ENCODE measurements around the gene RIPPLY2.
"Not testable (repeated sequence)": the region's sequence is repeated elsewhere in the genome, so short reads cannot be mapped to it uniquely, and the experiment has no call there.

RIPPLY2 gene, protein sequence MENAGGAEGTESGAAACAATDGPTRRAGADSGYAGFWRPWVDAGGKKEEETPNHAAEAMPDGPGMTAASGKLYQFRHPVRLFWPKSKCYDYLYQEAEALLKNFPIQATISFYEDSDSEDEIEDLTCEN

DNA sequence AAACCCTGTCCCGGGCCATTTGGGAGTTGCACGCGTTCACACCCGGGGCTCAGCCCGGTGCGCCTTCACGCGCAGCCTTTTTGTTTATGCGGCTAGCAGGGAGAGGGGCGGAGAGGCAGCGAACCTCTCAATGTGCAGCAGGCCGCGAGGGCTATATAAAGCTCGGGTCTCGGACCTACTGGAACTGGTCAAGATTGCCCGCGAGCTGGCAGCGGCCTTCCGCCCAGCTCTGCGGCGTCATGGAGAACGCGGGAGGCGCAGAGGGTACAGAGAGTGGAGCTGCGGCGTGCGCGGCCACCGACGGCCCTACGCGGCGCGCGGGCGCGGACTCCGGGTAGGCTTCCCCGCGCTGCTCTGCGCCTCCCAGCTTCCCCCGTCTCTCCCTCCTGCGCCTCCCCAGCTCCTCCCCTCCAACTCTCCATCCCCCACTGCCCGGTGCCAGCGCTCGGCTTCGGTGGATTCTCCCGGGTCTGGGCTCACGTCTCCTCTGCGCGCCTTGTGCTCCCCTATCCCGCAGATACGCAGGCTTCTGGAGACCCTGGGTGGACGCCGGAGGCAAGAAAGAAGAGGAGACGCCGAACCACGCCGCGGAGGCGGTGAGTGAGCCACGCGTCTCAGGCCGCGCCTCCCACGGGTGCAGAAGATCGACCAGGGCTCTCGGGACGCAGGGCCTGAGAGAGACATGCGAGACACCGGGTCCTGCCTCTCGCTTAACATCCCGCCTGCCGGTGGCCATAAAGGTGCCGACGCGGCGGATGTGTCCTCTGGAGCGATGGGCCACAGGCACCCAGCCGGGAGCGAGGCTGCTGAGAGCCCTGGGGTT lies at the start of gene RIPPLY2:
Gene RIPPLY2 (plus strand): TSS at position 183 of the 823 bp plus-strand sequence. CDS start 57 bp downstream, at position 240.
- DNase-seq (ENCODE audit: low spot score) = peak; percentile 5

DNA sequence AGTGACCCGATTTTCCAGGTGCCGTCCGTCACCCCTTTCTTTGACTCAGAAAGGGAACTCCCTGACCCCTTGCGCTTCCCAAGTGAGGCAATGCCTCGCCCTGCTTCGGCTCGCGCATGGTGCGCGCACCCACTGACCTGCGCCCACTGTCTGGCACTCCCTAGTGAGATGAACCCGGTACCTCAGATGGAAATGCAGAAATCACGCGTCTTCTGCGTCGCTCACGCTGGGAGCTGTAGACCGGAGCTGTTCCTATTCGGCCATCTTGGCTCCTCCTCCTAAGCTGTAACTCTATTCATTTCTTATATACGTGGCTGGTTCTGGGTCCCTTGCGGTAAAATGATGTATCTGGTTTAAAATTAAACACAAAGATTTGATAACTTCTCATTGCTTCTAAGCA lies 49.7 kb upstream of the RIPPLY2 start:
- not testable (repeated sequence) for DNase-seq (ENCODE audit: low spot score)

DNA sequence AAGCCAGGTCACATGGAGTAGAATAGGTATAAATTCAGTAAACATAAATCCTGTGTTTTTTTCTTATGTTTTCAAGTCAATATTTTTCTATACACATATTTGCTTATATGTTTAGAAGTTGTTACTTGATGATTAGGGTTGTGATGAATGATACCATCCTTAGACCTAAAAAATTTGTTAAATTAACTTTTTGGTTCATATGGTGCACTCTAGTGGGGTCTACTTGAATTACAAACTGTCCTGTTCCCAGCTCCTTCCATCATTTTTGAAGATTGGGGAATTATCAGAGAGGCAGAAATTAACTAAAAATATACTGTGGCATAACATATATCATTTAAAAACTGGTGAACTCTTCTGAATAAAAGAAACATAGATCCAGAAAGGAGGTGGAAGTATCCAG lies 48.3 kb upstream of the RIPPLY2 start:
- no peak for DNase-seq (ENCODE audit: low spot score)

DNA sequence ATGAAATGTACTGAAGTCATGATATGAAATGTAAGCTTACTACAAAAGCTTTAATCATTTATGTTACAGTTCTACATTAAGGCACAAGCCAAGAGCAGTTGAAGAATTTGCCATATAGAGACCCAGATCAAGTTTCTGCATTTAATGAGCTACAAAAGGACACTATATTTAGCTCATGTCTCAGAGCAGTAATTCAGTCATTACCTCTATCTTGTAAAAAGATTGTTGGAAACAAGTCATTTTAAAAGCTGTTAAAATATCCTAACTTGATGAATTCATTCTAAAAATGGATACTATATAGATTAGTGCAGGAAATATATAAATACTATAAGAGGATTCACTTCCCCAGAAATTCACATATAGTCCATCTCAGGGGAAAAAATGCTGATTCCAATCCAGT lies 45.2 kb upstream of the RIPPLY2 start:
- DNase-seq (ENCODE audit: low spot score) = no peak

DNA sequence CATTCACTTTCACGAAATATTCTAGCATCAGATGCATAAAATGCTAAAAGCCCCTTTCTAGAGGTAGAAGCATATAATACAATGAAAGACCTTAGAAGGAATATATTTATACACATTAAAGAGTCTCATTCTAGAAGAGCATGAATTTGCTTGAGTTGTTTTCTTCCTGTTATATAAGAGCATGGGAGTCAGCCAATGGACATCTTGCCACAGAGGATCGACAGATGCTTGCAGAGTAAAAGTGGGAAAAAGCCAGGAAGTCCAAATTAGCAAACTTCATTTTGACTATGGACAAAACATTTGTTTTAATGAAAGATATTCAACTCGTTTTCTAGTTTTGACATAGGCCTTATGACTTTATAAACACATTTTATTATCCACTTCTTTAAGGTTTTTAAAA lies 44.2 kb upstream of the RIPPLY2 start:
- no peak for DNase-seq (ENCODE audit: low spot score)

DNA sequence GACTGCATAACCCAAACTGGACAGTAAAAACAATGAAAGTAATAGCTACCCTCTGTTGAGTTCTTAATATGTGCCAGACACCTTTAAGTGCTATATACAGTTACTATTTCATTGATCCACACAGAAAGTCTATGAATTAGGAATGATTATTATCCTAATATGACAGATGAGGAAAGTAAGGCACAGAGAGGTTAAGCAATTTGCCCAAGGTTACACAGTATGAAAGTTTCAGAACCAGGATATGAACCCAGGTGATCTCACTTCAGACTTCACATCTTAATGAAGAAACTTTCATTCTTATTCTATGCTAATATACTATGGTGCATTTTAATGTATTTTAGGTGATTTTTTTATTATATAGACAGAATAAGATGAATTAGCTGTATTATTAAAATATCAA lies 40.6 kb upstream of the RIPPLY2 start:
- DNase-seq (ENCODE audit: low spot score) = no peak

DNA sequence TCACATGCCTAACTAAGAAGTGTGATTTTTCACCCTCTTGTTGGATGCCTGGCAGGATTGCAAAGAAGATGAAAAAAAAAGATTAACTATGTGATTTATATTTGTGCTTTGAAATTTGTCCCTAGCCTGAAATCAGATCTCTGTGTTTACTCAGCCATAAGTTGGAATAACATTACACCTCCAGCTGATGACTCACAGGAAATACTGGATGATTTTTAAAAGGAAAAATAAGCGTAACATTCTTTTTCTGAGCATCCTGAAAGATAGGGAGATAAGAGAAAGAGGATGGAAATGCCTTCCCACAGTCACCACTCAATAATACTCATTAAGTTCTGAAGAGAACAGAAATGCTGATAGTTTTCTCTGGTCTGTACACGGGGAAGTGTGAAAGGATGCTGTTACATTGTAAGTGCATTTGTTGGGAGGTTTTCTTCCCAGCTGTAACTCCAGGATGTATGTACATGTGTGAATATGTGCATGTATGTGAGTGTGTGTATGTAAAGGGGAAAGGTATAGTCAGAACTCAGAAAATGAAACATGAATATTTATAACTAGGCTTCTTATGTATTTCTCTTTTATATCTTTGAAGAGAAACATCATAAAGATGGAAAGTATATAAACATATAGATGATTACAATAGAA lies 37.4 kb upstream of the RIPPLY2 start:
- no peak for DNase-seq (ENCODE audit: low spot score)

DNA sequence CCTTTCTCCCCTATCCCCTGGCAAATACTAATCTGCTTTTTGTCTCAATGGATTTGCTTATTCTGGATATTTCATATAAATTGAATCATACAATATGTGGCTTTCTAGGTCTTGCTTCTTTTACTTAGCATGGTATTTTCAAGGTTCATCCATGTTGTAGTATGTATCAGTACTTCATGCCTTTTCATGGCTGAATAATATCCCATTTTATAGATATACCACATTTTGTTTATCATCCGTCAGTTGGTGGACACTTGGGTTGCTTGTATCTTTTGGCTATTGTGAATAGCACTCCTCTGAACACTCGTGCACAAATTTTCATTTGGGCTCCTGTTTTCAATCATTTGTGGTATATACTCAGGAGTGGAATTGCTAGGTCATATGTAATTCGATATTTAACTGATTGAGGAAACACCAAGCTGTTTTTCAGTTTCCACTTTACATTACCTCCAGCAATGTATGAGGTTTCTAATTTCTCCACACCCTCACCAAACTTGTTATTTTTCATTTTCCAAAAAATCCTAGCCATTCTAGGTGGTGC lies 30.5 kb upstream of the RIPPLY2 start:
- no peak for DNase-seq (ENCODE audit: low spot score)

DNA sequence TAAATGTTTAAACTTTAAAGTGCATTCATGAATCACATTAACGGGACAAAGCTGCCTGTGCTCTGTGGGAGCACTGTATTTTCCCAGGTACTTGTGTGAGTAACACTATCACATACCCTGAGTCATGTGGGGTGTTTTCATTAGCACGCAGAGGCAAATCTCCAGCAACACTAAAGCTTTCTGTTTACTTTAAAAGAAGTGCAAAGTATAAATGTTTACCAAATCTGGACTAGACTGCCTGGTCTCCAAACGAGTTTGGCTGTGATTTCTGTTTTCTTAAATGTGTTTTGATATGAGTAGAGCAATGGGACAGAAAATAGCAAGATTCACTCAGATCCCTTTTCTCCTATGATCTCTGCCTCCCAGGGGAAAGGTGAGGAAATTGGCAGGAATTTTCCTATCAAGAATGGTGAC lies 28.8 kb upstream of the RIPPLY2 start:
- no peak for DNase-seq (ENCODE audit: low spot score)

DNA sequence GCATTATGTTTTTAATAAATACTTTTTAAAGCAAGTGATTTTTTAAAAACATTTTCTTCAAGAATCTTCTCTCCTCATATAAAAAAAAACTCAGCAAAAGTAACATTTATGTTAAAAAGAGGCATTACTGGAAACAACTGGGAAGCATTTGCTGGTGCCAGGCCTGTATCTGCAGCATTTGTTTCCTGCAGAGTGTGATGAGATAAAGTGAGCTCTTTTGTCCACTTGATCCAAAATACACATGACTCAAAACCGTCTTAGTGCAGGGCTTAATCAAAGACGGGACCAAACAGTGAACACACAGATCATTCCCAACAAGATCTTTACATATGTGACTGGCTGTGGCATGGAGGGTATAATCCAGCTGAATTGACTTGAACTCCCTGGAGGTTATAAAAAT lies 28.3 kb upstream of the RIPPLY2 start:
- no peak for DNase-seq (ENCODE audit: low spot score)

DNA sequence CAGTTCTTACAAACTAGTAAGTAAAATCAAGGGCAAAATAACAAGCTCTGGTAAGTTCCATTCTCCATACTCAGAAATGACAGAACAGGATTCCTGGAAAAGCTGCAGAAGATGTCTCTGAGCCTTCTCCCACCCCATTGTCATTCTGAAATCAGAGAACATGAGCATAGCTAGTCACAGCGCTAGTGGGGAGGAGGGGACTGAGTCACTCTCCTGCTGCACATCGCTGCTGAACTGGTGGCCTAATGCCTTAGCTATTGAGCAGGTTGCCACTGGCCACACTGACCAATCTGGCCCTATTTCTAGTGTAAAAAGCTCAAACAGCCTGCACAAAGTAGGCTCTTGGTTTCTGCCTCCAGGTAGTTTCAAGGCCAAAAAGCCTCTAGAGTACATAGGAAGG lies 26.1 kb upstream of the RIPPLY2 start:
- no peak for DNase-seq (ENCODE audit: low spot score)

DNA sequence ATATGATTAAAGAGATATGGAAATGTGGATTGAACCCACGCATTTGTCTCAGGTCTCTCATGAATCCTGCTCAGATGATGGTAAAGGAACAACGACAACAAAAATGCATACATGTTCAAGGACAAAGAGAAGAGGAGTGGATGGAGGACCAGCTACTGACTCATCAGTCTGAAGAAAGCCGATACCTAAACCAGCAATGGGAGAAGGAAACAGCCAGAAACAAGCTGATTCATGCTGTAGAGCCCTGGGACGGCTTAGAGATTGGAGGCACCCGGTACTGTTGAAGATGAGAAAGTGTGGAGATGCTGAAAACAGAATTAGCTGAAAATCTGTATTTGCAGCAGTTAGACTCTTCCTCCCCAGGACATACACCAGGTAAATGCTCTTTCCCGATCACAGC lies 14.4 kb upstream of the RIPPLY2 start:
- DNase-seq (ENCODE audit: low spot score) = no peak

DNA sequence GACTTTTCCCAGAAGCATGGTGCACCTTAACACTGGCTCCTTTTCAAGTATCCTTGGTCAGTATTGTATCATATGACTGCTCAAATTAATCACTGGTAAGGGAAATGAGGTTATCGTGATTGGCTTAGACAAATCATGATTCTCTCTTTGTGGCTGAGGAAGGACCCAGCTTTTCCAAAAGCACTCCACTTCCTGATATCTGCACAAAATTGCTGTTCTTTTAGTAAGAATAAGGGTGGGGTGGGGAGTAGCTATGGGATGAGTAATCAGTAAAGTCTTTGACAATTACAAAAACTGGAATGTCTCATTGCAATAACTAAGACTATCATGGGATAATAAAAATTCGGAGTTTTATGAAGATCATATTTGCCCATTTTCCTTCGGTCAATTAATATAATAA lies 9.0 kb upstream of the RIPPLY2 start:
- no peak for DNase-seq (ENCODE audit: low spot score)

DNA sequence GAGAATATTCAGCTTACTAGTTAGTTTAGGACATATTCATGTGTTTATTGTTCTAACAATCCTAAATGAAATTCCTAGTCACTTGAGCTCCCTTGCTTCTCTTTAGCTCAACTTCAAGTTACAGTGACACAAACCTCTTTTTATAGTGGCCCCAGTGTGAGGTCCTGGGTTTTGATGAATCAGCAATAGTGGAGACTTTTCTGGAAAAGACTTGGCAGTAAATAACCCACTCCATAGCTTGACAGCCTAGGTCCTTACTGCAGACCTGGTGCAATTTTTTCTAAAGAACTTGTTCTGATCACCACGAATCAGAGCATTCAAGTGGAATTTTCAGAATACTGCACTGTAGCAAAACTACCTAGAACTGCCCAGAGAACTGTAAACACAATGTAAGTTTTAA lies 6.9 kb upstream of the RIPPLY2 start:
- DNase-seq (ENCODE audit: low spot score) = no peak

DNA sequence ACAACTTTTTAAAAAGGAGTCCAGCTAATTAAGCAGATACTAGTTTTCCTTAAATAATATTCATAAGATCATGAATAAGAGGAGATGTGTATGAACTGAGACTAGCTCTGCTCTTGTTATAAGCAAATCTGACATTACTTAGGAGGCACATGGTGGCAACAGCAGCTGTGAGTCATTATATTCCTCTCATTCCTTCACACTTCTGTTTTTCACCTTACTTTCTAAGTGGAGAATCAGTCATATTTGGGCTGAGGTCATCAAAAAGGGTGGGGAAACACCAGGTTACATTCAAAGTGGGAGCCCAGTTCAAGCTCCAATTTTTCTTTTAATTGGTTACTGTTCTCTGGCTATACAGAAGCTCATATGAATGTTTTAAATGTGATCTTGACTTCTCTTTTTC lies 6.0 kb upstream of the RIPPLY2 start:
- no peak for DNase-seq (ENCODE audit: low spot score)

DNA sequence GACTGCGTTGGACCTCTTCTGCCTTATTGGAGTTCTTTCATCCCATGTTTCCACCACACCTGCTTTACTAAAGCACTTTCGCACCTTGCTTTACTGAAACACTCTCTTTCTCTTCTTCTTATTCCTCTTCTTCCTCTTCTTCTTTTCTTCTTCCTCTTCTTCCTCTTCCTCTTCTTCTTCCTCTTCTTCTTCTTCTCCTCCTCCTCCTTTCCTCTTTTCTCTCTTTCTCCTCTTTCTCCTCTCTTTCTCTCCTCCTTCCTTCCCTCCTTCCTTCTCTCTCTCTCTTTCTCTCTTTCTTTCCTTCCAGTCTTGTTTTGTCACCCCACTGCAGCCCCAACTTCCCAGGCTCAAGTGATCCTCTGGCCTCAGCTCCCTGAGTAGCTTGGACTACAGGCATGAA lies 4.0 kb upstream of the RIPPLY2 start:
- no peak for DNase-seq (ENCODE audit: low spot score)

DNA sequence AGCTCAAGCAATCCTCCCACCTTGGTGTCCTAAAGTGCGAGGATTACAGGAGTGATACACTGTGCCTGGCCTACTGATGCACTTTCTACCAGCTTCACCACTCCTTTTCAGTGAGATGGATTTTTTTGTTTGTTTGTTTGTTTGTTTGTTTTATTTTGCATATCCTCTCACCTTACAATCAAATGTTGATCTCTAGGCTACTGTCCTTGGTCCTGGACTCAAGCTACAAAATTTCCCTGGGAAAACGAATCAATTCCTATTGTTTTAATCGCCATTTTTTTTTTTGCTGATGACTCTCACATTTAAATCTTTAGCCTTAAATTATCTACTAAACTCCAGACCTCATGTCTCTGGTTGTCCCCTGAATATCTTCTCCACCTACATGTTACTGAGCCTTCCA lies 3.5 kb upstream of the RIPPLY2 start:
- no peak for DNase-seq (ENCODE audit: low spot score)

DNA sequence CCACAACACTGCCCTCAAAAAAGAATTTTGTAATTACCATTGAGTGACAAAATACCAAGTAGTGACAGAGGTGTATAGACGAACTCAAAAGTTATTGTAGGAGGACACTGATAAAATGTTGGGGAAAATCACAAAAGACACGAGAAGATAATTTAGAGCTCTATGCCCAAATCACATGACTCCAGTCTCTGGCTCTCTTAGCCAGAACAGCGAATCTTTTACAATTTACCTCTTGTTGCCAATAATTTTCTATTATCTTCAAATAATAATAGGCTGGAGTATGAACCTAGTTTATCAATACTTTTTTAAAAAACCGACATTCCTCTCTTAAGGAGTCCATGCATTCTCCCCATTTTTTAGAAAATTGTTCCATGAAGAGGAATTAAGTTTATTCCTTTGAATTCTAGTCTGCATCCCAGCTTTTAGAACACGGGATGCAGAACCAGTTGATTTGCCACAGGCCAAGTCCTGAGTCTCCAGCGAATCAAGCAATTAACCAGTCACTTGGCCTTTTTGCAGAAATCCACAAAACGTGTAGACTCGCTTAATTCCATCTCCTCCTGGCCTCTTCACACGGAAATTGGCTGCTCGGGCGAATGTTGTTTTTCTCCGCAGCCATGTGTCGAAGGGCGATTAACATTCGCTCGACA lies 507 bp upstream of the RIPPLY2 start:
- DNase-seq (ENCODE audit: low spot score) = no peak

DNA sequence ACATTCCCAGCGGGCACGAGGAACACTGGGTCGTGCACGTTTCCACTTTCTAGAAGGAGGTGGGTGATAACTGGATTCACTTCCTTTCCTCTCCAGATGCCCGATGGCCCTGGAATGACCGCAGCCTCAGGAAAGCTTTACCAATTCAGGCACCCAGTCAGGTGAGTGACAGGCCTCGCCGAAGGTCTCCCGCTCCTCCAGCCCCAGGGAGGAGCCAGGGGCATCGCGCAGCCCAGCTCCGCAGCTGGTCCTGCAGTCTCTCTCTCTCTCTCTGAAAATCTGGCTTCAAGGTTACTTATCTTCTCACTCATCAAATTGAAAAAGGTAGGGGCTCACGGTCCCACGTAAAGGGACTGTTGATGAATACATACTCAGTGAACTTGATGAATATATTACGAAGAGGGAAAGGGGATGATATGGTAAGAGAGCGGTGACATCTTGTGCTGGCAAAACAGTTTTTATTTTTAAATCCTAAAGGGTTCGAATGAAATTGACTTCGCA lies 891 bp downstream of the RIPPLY2 start:
- peak; percentile 4 for DNase-seq (ENCODE audit: low spot score)

DNA sequence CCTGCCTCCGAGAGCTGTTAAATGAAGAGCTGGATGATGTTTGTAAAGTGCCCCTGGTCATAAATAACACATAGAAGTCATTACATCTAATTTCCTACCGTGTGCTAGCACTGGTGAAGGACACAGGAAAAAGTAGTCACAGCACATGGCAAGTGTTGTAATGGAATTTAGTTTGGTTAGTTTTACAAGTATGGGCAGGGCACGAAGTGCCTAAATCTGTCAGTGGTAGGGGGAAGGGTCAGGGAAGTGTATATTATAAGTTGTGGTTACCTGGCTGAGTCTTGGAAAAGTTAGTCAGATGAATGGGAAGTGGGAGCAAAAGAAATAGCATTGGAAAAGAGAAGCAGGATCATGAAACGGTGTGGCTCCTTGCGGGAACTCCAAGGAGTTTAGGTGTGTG lies 1.6 kb downstream of the RIPPLY2 start:
- DNase-seq (ENCODE audit: low spot score) = no peak

DNA sequence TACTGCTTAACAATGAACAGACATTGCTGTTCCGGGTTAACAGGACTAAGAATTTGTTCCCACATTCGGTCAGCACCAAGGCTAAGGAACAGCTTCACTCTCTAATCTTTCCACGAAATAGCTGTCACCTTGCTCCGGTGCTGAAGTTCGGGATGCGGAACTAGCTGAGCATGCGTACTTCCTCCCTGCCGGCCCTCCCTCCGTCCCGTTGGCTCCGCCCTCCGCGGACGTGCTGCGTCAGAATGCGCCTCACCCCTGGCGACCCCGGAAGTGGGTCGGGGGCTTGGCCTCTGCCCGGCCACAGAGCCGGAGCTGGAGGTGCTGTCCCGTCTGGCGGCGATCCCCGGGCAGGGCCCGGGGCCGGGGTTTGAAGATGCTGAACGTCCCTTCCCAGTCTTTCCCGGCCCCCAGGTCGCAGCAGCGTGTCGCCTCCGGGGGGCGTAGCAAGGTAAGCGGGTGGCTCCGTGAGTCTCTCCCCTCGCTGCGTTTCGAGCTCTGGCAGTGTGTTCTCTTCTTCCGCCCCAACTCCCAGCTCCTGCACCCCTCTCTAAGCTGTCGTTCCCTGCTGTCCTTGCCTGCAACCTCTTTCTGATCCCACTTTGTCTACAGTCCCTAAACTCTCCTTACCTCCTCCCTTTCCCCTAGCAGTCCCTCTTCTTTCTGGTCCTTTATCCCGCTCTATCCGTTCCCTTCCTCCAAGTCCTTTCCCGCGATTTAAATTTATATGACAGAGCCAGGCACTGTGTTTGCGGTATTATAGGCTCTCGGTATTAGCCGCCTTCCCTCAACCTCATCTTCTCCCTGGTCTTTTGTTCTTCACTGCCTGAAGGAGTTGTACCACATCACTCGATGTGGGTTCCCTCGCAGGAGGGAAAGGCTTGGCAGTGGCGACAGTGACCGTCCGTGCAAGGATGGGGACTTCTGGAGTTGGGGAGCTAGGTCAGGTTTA lies 6.5 kb downstream of the RIPPLY2 start, which contains the start of gene CYB5R4:
Gene CYB5R4 (plus strand): TSS at position 280 of the 949 bp plus-strand sequence. CDS start 94 bp downstream, at position 374.
- DNase-seq (ENCODE audit: low spot score) = peak; percentile 95

All from hepatic stellate cell (primary cell).